ENCODE data around the gene TRIM7.
"Not testable (repeated sequence)": the region's sequence is repeated elsewhere in the genome, so short reads cannot be mapped to it uniquely, and the experiment has no call there.

Gene TRIM7

DNA sequence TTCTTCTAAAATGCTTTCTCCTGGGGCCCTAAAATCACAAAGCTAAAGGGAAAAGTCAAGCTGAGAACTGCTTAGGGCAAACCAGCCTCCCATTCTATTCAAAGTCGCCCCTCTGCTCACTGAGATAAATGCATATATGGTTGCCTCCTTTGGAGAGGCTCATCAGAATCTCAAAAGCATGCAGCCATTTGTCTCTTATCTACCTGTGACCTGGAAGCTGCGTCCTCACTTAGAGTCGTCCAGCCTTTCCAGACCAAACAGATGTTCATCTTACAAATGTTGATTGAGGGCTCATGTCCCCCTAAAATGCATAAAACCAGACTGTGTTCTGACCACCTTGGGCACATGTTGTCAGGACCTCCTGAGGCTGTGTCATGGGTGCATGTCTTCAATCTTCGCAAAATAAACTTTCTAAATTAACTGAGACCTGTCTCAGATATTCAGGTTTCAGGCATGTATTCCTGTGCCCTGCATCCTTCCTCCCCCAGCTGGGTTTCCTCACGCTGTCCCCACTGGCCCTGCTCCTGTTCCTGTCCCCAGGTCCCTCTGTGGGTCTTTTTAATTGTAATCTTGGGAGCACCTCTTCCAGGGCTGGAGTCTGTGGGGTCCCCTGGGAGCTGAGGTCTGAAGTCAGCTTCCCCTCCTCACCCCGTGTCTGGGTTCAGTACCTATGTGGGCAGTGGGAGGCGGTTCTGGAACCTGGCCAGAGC lies 57.9 kb downstream of the TRIM7 start, which contains the start of gene OR2V2:
Gene OR2V2 (plus strand): TSS at position 660 of the 710 bp plus-strand sequence. CDS start 7,357 bp downstream, outside the sequence.
- DNase-seq: not testable (repeated sequence)

- no peak for DNase-seq
These were observed 59.9 kb downstream of the TRIM7 start for GRCh38 chr5:181145133-181145532.
